PC-9 (cell line): ENCODE measurements around the gene ERVK3-1. TPM values are rescaled to one million over a fixed set of nuclear protein-coding genes. Genes with fewer than 3 reads are reported as not detected.

Experiments
- BruUV-seq: library from RNA; stranded (reverse); fragments of 400-500 nt; replicated peaks from 2 replicates; lab custom pipeline; 2021; lab: Mats Ljungman, UMichigan
- CTCF ChIA-PET: fragments of 300-600 bp; sonication (Branson Sonifier 250); formaldehyde crosslinking; loops from one replicate; lab custom pipeline; 2022; ENCODE audit warnings: antibody characterized with exemption; lab: Charles Lee
- POLR2A ChIA-PET: fragments of 300-600 bp; sonication (Branson Sonifier 250); formaldehyde crosslinking; loops from one replicate; lab custom pipeline; 2022; ENCODE audit warnings: antibody characterized with exemption; ENCODE audit not compliant: unreplicated experiment; lab: Charles Lee
- DNase-seq, 2 experiments: peaks; one replicate each; pipeline versions ENCODE4 v3.0.0 to v3.0.0-alpha.2; 2015 to 2022; ENCODE audit warnings: mixed read lengths in 1 of 2
- H2AFZ ChIP-seq: fragments of 200-600 bp; sonication (generic); 2 replicates; pipeline ENCODE4 v1.8.1; 2017; ENCODE audit warnings: antibody characterized with exemption
- H3F3A ChIP-seq: fragments of 200-600 bp; sonication (generic); 2 replicates; pipeline ENCODE4 v1.8.1; 2017; ENCODE audit warnings: antibody characterized with exemption, mild to moderate bottlenecking, low read depth; ENCODE audit not compliant: insufficient read depth
- H3K27ac ChIP-seq: fragments of 200-600 bp; sonication (generic); 2 replicates; pipeline ENCODE4 v1.6.1; 2016; ENCODE audit warnings: mixed run types
- H3K27me3 ChIP-seq: fragments of 200-600 bp; sonication (generic); 2 replicates; pipeline ENCODE4 v1.6.1; 2016; ENCODE audit warnings: low read depth, mixed run types; ENCODE audit not compliant: insufficient read depth
- H3K36me3 ChIP-seq: fragments of 200-600 bp; sonication (generic); 2 replicates; pipeline ENCODE4 v1.6.1; 2016; ENCODE audit warnings: low read depth, mixed run types
- H3K4me1 ChIP-seq: fragments of 200-600 bp; sonication (generic); replicated peaks from 2 replicates; pipeline ENCODE4 v1.6.1; 2016; ENCODE audit warnings: mixed run types; ENCODE audit not compliant: insufficient read depth
- H3K4me2 ChIP-seq: fragments of 200-600 bp; sonication (generic); 2 replicates; pipeline ENCODE4 v1.6.1; 2017; ENCODE audit warnings: mixed run types
- H3K4me3 ChIP-seq: fragments of 200-600 bp; sonication (generic); 2 replicates; pipeline ENCODE4 v1.6.1; 2016; ENCODE audit warnings: mixed run types
- H3K79me2 ChIP-seq: fragments of 200-600 bp; sonication (generic); 2 replicates; pipeline ENCODE4 v1.6.1; 2017; ENCODE audit warnings: low read depth, mixed run types
- H3K9me2 ChIP-seq: fragments of 200-600 bp; sonication (generic); 2 replicates; pipeline ENCODE4 v1.8.1; 2017; ENCODE audit warnings: mild to moderate bottlenecking; ENCODE audit not compliant: insufficient read depth
- H3K9me3 ChIP-seq: fragments of 200-600 bp; sonication (generic); 2 replicates; pipeline ENCODE4 v1.8.1; 2016; ENCODE audit warnings: low read depth; ENCODE audit not compliant: insufficient read depth
- H4K20me1 ChIP-seq: fragments of 200-600 bp; sonication (generic); 2 replicates; pipeline ENCODE4 v1.8.1; 2017; ENCODE audit not compliant: insufficient read depth
- CTCF ChIP-seq: fragments of 200-600 bp; sonication (generic); conservative IDR thresholded peaks from 2 replicates; pipeline ENCODE4 v1.6.1; 2017; ENCODE audit warnings: mixed run types, antibody characterized with exemption, mild to moderate bottlenecking, moderate library complexity
- EZH2 ChIP-seq: fragments of 200-600 bp; sonication (generic); IDR thresholded peaks from 2 replicates; pipeline ENCODE4 v1.8.0; 2017; ENCODE audit warnings: antibody characterized with exemption, low read depth
- intact Hi-C: fragments of 100-400 bp; cut with micrococcal nuclease; formaldehyde crosslinking; loops from one replicate; pipeline ENCODE4 v1.10.0; 2022; ENCODE audit not compliant: unreplicated experiment
- total RNA-seq: library from RNA; stranded (reverse); gene quantifications from 2 replicates; pipeline ENCODE4 v1.2.3, GENCODE V29; 2021

The ERVK3-1 gene
- total RNA-seq, 1 experiment from 2014 or later = 21.3 TPM

GRCh38 chr19:58291943-58292342 lies 13.2 kb upstream of the ERVK3-1 start:
- no peaks in the 10 kb centered on the region for H3K27me3 ChIP-seq
- no peaks in the 10 kb centered on the region for H3K4me1 ChIP-seq
- H2AFZ ChIP-seq = no peak overlapping the region
- no peaks in the 10 kb centered on the region for H3K9me2 ChIP-seq
- peaks cover 20% of the 10 kb centered on the region for H3K36me3 ChIP-seq
- H3K9me3 ChIP-seq = no peaks in the 10 kb centered on the region
- H4K20me1 ChIP-seq = no peaks in the 10 kb centered on the region
- POLR2A ChIA-PET = interaction anchor here (0.6 kb wide), 1 partner anchor 252 kb away, joined by 3 read pairs; the partner anchor contains the start of gene TRIM28
- H3K4me2 ChIP-seq = no peak overlapping the region
- no peaks in the 10 kb centered on the region for H3F3A ChIP-seq
- no peak for DNase-seq
- H3K4me3 ChIP-seq = no peak overlapping the region
- no TSS peak for BruUV-seq
- CTCF ChIA-PET = no interaction called here
- no peaks in the 10 kb centered on the region for H3K79me2 ChIP-seq
- no peak overlapping the region for H3K27ac ChIP-seq
- intact Hi-C loops = no loop called here
- no peak for TF ChIP-seq EZH2
- no peak for TF ChIP-seq CTCF

GRCh38 chr19:58294743-58295374 lies 10.3 kb upstream of the ERVK3-1 start:
- POLR2A ChIA-PET = no interaction called here
- Histone ChIP-seq H3K27ac (no peak overlapping the region), H3F3A (no peaks in the 10 kb centered on the region), H3K4me2 (no peak overlapping the region), H4K20me1 (no peaks in the 10 kb centered on the region), H3K4me1 (no peaks in the 10 kb centered on the region), H3K79me2 (no peaks in the 10 kb centered on the region), H3K4me3 (no peak overlapping the region), H3K9me3 (no peaks in the 10 kb centered on the region), H3K9me2 (no peaks in the 10 kb centered on the region), H3K36me3 (peaks cover 14% of the 10 kb centered on the region; the same call in 1 of the 2 replicates), H2AFZ (no peak overlapping the region), H3K27me3 (no peaks in the 10 kb centered on the region)
- CTCF ChIA-PET = no interaction called here
- no peak for DNase-seq
- no TSS peak for BruUV-seq
- intact Hi-C loops = no loop called here
- TF ChIP-seq CTCF = no peak
- TF ChIP-seq EZH2 = no peak

- no peak overlapping the region for H2AFZ ChIP-seq
- H3K36me3 ChIP-seq = peaks cover 13% of the 10 kb centered on the region; the same call in 1 of the 2 replicates
- no peaks in the 10 kb centered on the region for H3K4me1 ChIP-seq
- no peak overlapping the region for H3K4me2 ChIP-seq
- no peaks in the 10 kb centered on the region for H3K79me2 ChIP-seq
- intact Hi-C loops = no loop called here
- no peaks in the 10 kb centered on the region for H3F3A ChIP-seq
- no peaks in the 10 kb centered on the region for H3K9me3 ChIP-seq
- BruUV-seq = no TSS peak
- no peaks in the 10 kb centered on the region for H3K27me3 ChIP-seq
- no peak overlapping the region for H3K27ac ChIP-seq
- DNase-seq = no peak
- ChIA-PET POLR2A (no interaction called here), CTCF (no interaction called here)
- H4K20me1 ChIP-seq = no peaks in the 10 kb centered on the region
- H3K4me3 ChIP-seq = no peak overlapping the region
- TF ChIP-seq CTCF (no peak), EZH2 (no peak)
- no peaks in the 10 kb centered on the region for H3K9me2 ChIP-seq
Measured at GRCh38 chr19:58296104-58296503, 9.1 kb upstream of the ERVK3-1 start.
